ENCODE data around the gene GRXCR2. TPM values are rescaled to one million over a fixed set of nuclear protein-coding genes. Genes with fewer than 3 reads are reported as not detected.

The GRXCR2 gene, protein sequence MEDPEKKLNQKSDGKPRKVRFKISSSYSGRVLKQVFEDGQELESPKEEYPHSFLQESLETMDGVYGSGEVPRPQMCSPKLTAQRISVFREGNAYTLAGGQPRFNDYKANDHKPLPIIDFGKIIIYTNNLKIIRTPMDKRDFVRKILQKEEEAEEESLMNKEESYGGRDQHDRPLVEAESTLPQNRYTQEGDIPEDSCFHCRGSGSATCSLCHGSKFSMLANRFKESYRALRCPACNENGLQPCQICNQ
- total RNA-seq, result not detected in 2 replicates

DNA sequence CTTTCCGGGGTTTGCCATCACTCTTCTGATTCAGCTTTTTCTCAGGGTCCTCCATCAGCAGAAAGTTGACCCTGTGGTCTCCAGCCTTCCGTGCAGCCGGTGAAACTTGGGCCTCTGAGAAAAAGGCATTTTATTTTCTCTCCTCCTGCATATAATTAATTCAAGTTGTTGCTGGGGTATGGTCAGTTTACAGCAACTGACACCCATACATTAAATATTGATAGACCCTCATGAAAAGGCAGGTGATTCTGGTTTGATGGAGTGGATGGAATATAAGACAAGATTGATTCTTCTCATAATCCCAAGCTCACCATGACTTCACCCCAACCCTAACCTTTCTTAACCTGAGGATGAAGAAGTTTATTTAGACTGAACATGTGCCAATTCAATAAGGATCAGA lies at the start of gene GRXCR2:
GRXCR2 (minus strand) TSS at position 101 of the 400 bp plus-strand sequence; CDS start at position 55, 46 bp downstream.

DNA sequence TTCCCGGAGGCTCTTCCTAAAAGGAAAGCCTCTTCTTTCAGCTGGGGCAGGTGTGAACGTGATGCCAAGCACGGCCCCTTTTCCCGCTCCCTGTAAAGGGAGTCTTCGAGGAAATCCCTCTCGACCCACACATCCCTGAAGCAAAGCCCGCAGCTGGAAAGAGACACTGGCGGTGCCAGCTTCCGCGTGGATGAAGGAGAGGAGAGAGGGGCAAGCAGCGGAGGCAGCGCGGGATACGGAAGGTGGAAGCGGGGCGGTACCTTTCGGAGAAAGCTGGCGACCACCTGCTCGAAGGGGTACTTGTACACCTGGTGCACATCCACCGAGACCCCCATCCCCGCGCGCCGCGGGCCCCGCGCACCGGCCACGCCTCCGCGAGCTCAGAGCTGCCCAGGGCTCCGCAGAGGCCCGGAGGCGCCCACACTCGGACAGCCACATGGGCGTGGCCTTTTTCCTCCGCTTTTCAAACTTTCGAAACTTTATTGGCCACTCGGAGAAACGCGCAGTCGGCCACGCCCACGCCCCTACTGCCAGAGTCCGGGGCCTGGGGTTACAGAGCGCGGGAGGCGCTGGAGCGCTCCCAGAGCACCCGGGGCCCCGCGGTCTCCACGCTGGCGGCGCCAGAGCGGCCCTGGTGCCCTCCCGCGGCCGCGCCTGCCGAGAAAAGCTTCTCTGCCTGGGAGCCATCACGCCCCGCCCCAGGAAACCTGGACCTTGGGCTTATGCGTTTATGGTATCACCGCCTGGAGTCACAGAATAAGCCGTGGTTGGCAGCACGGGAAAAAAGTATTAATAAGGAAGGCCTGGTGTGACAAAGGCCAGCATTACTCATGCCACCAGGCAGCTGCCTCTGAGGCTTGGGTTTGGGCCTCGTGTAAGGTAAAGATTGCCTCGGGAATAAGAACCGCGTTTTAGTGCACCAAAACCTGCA lies 37.6 kb downstream of the GRXCR2 start, which contains the start of gene PRELID2:
PRELID2 (minus strand) TSS at position 426 of the 931 bp plus-strand sequence; CDS start at position 335, 91 bp downstream.

Other genes starting within 250 kb of the GRXCR2 start
- gene PRELID2, start 37.7 kb downstream of the GRXCR2 start, total RNA-seq, result 10.4 and 10.9 TPM in 2 replicates
- gene SH3RF2, start 63.6 kb upstream of the GRXCR2 start, total RNA-seq, result 1.5 and 1.8 TPM in 2 replicates
- not detected in 2 replicates for gene PLAC8L1, start 232.6 kb upstream of the GRXCR2 start, total RNA-seq

Measured in hair follicle dermal papilla cell (primary cell).